Endodermal cell (in vitro differentiated cells): ENCODE measurements around the gene TMEM61. TPM values are rescaled to one million over a fixed set of nuclear protein-coding genes. Genes with fewer than 3 reads are reported as not detected.
"Not testable (repeated sequence)": the region's sequence is repeated elsewhere in the genome, so short reads cannot be mapped to it uniquely, and the experiment has no call there.

Source experiments
- DNase-seq: peaks from one replicate; pipeline ENCODE4 v3.0.0-alpha.2; 2017
- H3K27ac ChIP-seq: 2 replicates; pipeline ENCODE4 v1.5.1; 2013; ENCODE audit warnings: mild to moderate bottlenecking, low read depth, low read length, moderate library complexity
- H3K27me3 ChIP-seq: 2 replicates; pipeline ENCODE4 v1.6.1; 2013; ENCODE audit warnings: mild to moderate bottlenecking, low read length, moderate library complexity; ENCODE audit not compliant: insufficient read depth, control insufficient read depth, poor library complexity, severe bottlenecking
- H3K36me3 ChIP-seq: 2 replicates; pipeline ENCODE4 v1.7.0; 2013; ENCODE audit warnings: mild to moderate bottlenecking, low read length, moderate library complexity; ENCODE audit not compliant: control insufficient read depth, insufficient read depth
- H3K4me1 ChIP-seq: one replicate; pipeline ENCODE4 v1.7.0; 2013; ENCODE audit warnings: low read length; ENCODE audit not compliant: control insufficient read depth, insufficient read depth
- H3K4me3 ChIP-seq: 2 replicates; pipeline ENCODE4 v1.5.1; 2013; ENCODE audit warnings: mild to moderate bottlenecking, low read length, moderate library complexity
- H3K9ac ChIP-seq: 2 replicates; pipeline ENCODE4 v1.6.1; 2013; ENCODE audit warnings: mild to moderate bottlenecking, low read length, moderate library complexity; ENCODE audit not compliant: poor library complexity, severe bottlenecking; ENCODE audit errors: extremely low read depth
- H3K9me3 ChIP-seq: 2 replicates; pipeline ENCODE4 v1.6.1; 2013; ENCODE audit warnings: mild to moderate bottlenecking, low read length, moderate library complexity; ENCODE audit not compliant: control insufficient read depth
- H3K27ac Mint-ChIP-seq: 2 replicates; pipeline ENCODE4 v1.8.0; 2020; ENCODE audit warnings: mixed read lengths
- H3K27me3 Mint-ChIP-seq: 2 replicates; pipeline ENCODE4 v1.8.0; 2021; ENCODE audit warnings: mild to moderate bottlenecking, mixed read lengths; ENCODE audit not compliant: insufficient read depth
- H3K36me3 Mint-ChIP-seq: 2 replicates; pipeline ENCODE4 v1.8.0; 2020; ENCODE audit warnings: low read depth, mixed read lengths
- H3K4me1 Mint-ChIP-seq: 2 replicates; pipeline ENCODE4 v1.8.0; 2020; ENCODE audit warnings: mixed read lengths
- H3K4me3 Mint-ChIP-seq: 2 replicates; pipeline ENCODE4 v1.8.0; 2020; ENCODE audit warnings: mild to moderate bottlenecking, moderate library complexity, mixed read lengths
- H3K9me3 Mint-ChIP-seq: 2 replicates; pipeline ENCODE4 v1.8.0; 2020; ENCODE audit warnings: mild to moderate bottlenecking, mixed read lengths
- CTCF ChIP-seq: fragments of 200-600 bp; sonication (generic); conservative IDR thresholded peaks from 2 replicates; pipeline ENCODE4 v1.5.0; 2021; ENCODE audit warnings: antibody characterized with exemption, mild to moderate bottlenecking
- WGBS, 2 experiments: methylation state at CpG; one replicate each; pipeline versions ENCODE4 v1.1.5 to v1.1.7; 2013; ENCODE audit warnings: missing lambda C conversion rate in 2 of 2, mixed read lengths in 1 of 2; ENCODE audit not compliant: insufficient coverage in 1 of 2, insufficient read length in 1 of 2; 5-methylcytosine and 5-hydroxymethylcytosine counted together
- total RNA-seq, 2 donors: library from RNA; stranded (reverse); fragmentation: NEBNext Ultra II Directional in 1 of 2; extraction: Animal tissue kit (Norgen Biotek cat#: 25700) in 1 of 2; gene quantifications; 2 replicates in 1 of 2; 3 replicates in 1 of 2; pipeline ENCODE4 v1.2.1, GENCODE V29; 2021

The TMEM61 gene
- total RNA-seq, 2 donors from 2014 or later, result not detected

GRCh38 chr1:55015731-55016620, 35.5 kb downstream of the TMEM61 start:
- Mint-ChIP-seq H3K4me3 (no peak overlapping the region), H3K4me1 (peaks cover 3% of the 10 kb centered on the region), H3K36me3 (peaks cover 6% of the 10 kb centered on the region), H3K9me3 (no peaks in the 10 kb centered on the region), H3K27me3 (peaks cover 20% of the 10 kb centered on the region), H3K27ac (no peak overlapping the region)
- Histone ChIP-seq H3K27me3 (no peaks in the 10 kb centered on the region), H3K4me1 (peaks cover 4% of the 10 kb centered on the region), H3K36me3 (no peaks in the 10 kb centered on the region), H3K27ac (no peak overlapping the region), H3K9me3 (no peaks in the 10 kb centered on the region), H3K9ac (no peak overlapping the region), H3K4me3 (no peak overlapping the region)
- TF ChIP-seq CTCF, result no peak
- 85 to 89% methylated on average over 9 to 12 of the region's 12 CpGs for WGBS, 2 experiments
- DNase-seq, result peak; percentile 42

- DNase-seq, result peak; percentile 47
- TF ChIP-seq CTCF, result no peak
Measured at GRCh38 chr1:55018395-55018794, 38.0 kb downstream of the TMEM61 start.

GRCh38 chr1:55021942-55022546, 41.6 kb downstream of the TMEM61 start:
- Mint-ChIP-seq H3K36me3 (no peaks in the 10 kb centered on the region), H3K27ac (peak overlapping the region; percentile 12), H3K9me3 (peaks cover 18% of the 10 kb centered on the region), H3K4me3 (peak overlapping the region; percentile 66), H3K4me1 (peaks cover 35% of the 10 kb centered on the region), H3K27me3 (no peaks in the 10 kb centered on the region)
- Histone ChIP-seq H3K36me3 (no peaks in the 10 kb centered on the region), H3K27ac (no peak overlapping the region), H3K9ac (no peak overlapping the region), H3K27me3 (no peaks in the 10 kb centered on the region), H3K4me3 (no peak overlapping the region), H3K4me1 (peaks cover 7% of the 10 kb centered on the region), H3K9me3 (no peaks in the 10 kb centered on the region)
- TF ChIP-seq CTCF, result peak; percentile 98
- 36 to 55% methylated on average over 13 to 15 of the region's 15 CpGs for WGBS, 2 experiments
- DNase-seq, result peak; percentile 99

More at GRCh38 chr1:55018395-55018794, 38.0 kb downstream of the TMEM61 start:
- Mint-ChIP-seq H3K9me3 (peaks cover 11% of the 10 kb centered on the region), H3K27me3 (peaks cover 15% of the 10 kb centered on the region), H3K36me3 (peaks cover 6% of the 10 kb centered on the region), H3K4me3 (no peak overlapping the region), H3K4me1 (peaks cover 11% of the 10 kb centered on the region), H3K27ac (no peak overlapping the region)
- Histone ChIP-seq H3K4me3 (no peak overlapping the region), H3K27ac (no peak overlapping the region), H3K27me3 (no peaks in the 10 kb centered on the region), H3K9ac (no peak overlapping the region), H3K36me3 (no peaks in the 10 kb centered on the region), H3K4me1 (peaks cover 7% of the 10 kb centered on the region), H3K9me3 (no peaks in the 10 kb centered on the region)
- 83 to 95% methylated on average over 3 to 8 of the region's 9 CpGs for WGBS, 2 experiments

- Mint-ChIP-seq H3K4me1 (peaks cover 45% of the 10 kb centered on the region), H3K9me3 (peaks cover 18% of the 10 kb centered on the region), H3K27ac (peak overlapping the region; percentile 93), H3K4me3 (peak overlapping the region; percentile 66)
- H3K36me3 ChIP-seq, H3K4me3 ChIP-seq, H3K36me3 Mint-ChIP-seq, DNase-seq, H3K9ac ChIP-seq, H3K9me3 ChIP-seq, H3K27ac ChIP-seq, H3K27me3 ChIP-seq, H3K27me3 Mint-ChIP-seq, H3K4me1 ChIP-seq: not testable (repeated sequence)
- 32 to 34% methylated on average over 5 to 9 of the region's 10 CpGs for WGBS, 2 experiments
Measured at GRCh38 chr1:55024163-55024562, 43.7 kb downstream of the TMEM61 start.

- not testable (repeated sequence) for H3K4me1 ChIP-seq, H3K36me3 ChIP-seq, H3K4me3 ChIP-seq, H3K27me3 Mint-ChIP-seq, H3K9ac ChIP-seq, H3K27me3 ChIP-seq, H3K27ac ChIP-seq, DNase-seq, H3K9me3 ChIP-seq
- Mint-ChIP-seq H3K9me3 (peaks cover 31% of the 10 kb centered on the region), H3K27ac (peak overlapping the region; percentile 54), H3K4me1 (peaks cover 45% of the 10 kb centered on the region), H3K4me3 (peak overlapping the region; percentile 5), H3K36me3 (peaks cover 19% of the 10 kb centered on the region)
- 78% methylated on average over 2 of the region's 3 CpGs; no CpG with 5 or more reads in 1 of the 2 experiments for WGBS, 2 experiments
Measured at GRCh38 chr1:55026682-55027081, 46.3 kb downstream of the TMEM61 start.
